Omental fat pad (tissue), 4 donors: ENCODE results near the gene RPAIN. TPM values are rescaled to one million over a fixed set of nuclear protein-coding genes. Genes with fewer than 3 reads are reported as not detected.

Source experiments
- ATAC-seq: fragments of 150-250 bp; one replicate; pipeline ENCODE4 v1.9.1; 2016; ENCODE audit warnings: mild to moderate bottlenecking, moderate library complexity; ENCODE audit not compliant: low FRiP score
- DNase-seq: peaks from one replicate; pipeline ENCODE4 v3.0.0-alpha.2; 2019; ENCODE audit warnings: low spot score
- CTCF ChIP-seq, 3 donors: fragments of 450-650 bp; IDR thresholded peaks; one replicate each; pipeline ENCODE4 v1.5.1; 2016 to 2017; ENCODE audit warnings: antibody characterized with exemption in 3 of 3, mild to moderate bottlenecking in 3 of 3, moderate library complexity in 2 of 3
- total RNA-seq, 4 donors: library from RNA; depleted of rRNA; stranded (reverse); fragments of >200 nt; gene quantifications; one replicate each; pipeline ENCODE4 v1.1.0, GENCODE V29; 2016

Gene RPAIN
- total RNA-seq: 10 to 100 TPM; 27.9 to 44.8 (median 30.7) TPM

GRCh38 chr17:5419959-5420653, at the start of gene RPAIN:
TSS of gene RPAIN (plus strand) at chr17:5420182. CDS start at chr17:5420211, 29 bp downstream.
- TF ChIP-seq CTCF (IDR thresholded peaks at IDR 0.05): no peak

GRCh38 chr17:5370411-5370810, 49.6 kb upstream of the RPAIN start:
- ATAC-seq (no peak), DNase-seq (no peak)
- TF ChIP-seq CTCF (IDR thresholded peaks at IDR 0.05): no peak

More at GRCh38 chr17:5419959-5420653, at the start of gene RPAIN:
- peak; percentile 88 for ATAC-seq
- DNase-seq: peak; percentile 62

DNA sequence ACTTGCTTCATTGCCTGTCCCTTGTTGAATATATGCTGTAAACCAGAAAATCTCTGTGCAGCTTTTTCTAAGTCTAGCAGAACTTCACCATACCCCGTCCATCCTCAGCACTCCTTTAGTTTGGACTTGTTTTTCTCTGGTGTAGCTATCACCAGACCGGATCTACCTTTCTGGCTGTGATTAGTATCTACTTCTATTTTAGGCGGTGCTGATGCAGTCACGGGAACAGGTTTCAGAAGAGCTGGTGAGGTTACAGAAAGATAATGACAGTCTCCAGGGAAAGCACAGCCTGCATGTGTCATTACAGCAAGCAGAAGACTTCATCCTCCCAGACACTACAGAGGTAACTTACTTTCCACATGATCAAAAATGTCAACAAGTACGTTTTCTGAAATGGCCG, 46.9 kb upstream of the RPAIN start:
- no peak for DNase-seq
- no peak for ATAC-seq
- TF ChIP-seq CTCF (IDR thresholded peaks at IDR 0.05): no peak

DNA sequence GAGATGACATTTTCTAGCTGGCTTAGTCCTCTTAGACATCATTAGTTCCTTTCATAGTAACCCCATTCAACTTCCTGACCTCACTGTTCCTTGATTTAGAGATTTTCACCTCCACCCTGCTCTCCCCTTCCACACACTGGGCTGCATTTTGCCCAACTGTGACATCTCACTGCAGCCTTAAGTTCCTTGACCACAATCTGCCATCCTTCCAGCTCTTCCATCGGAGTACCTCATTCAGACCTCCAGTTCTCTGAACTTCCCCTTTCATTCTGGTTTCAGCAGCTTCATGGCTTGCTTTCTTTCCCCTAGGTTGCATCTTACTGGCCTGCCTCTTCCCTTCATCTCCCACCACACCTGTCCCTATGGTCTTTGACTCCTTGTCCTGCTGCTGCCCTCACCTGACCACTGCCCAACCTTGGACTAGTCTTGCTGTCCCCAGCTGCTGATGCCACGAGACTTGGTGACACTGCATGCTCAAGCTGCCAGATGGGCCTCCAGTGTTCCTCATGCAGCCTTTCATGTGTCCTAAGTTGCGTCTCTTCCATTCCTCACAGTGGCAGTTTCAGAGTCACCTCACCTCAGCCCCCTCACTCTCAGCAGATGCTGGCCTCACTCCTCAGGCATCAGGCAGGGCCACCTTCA, 41.3 kb upstream of the RPAIN start:
- ATAC-seq: no peak

DNA sequence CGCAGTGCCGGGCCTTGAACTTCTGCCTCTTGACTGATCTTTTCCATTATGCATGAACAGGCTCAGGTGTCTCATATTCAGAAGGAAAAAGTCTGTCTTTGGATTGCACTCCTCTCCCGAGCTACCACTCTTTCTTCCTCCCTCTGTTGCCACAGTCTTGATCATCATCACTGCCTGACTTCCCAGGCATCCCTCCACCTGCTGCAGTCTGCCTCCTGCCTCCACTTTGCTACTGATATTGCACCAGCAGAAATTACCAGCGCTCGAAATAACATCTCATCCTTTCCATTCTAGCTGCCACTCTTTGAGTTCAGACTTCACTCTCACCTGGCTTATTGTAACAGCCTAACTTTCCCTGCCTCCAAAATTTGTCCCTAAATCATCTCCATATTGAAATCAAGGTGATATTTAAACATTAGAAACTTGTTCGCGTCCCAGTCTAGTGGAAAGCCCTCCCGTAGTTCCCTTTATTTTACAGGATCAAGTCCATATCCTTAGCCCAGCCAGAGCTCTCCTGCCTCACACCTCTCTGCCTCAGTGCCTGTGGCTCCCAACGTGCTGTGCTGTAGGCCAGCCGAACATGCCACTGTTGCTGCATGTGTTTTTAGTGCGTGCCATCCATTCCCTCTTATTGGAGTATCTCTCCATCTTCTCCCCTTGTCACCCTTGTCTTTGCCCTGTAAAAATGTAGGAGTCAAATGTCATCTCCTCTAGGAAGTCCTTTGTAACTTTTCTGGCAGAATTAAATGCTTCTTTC, 40.5 kb upstream of the RPAIN start:
- no peak for DNase-seq
- TF ChIP-seq CTCF (IDR thresholded peaks at IDR 0.05): no peak
- ATAC-seq: no peak

More for the DNA sequence above, 41.3 kb upstream of the RPAIN start:
- TF ChIP-seq CTCF (IDR thresholded peaks at IDR 0.05): no peak
- DNase-seq: no peak

DNA sequence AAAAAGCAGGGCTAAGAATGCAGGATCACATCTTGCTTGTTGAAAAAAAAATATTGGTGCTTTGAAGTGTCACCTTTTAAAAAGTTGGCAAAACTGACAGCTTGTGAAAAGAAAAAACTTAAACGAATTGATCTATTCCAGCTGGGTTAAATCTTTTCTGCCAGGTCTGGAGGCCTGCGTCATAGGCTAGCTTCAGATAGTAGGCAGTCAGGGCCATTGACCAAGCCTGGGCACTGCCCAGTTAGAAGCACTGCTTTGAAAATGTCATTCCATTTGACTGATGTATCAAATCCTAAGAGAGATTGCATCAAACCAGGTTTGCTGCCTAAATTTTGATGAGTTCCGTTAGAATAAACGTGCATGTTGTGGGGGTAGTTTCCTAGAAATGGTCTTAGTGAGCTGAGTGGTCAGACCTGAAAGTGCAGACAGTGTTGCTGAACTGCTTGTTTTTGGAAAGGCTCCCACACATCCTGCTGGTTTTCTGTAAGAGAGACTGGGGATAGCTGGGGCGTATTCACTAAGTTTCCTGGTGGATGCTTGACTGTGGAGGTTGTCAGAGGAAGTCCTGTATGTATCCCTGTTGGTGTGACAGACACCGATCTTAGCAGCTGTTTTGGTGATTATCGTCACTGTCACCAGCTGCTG, 39.4 kb upstream of the RPAIN start:
- ATAC-seq (no peak), DNase-seq (no peak)
- no peak for TF ChIP-seq CTCF (IDR thresholded peaks at IDR 0.05)
